ENCODE data around the gene ABCA3.

DNA sequence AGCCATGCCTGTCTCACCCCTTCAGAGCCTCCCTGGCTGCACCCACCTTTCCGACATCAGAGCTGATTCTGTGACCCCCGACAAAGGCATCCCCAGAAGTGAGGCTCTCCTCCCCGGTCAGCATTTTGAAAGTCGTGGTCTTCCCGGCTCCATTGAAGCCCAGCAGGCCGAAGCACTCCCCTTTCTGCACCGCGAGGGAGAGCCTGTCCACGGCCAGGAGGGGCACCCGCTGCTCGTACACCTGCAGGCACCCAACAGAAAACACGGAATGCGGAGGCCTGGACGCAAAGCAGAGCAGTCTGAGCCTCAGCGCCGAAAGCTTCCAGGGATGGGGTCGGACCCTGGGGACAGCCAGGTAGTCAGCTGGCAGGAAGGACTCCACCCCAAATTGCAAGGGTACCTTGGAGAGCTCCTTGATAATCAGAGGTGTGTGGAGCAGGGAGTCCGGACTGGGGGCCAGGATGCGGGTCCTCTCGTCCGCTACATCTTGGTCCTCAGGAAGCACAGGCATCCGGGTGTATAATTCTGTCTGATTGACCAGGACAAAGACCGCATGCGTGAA is 59.5 kb downstream of the ABCA3 start:
- TF ChIP-seq, protein P1, sequence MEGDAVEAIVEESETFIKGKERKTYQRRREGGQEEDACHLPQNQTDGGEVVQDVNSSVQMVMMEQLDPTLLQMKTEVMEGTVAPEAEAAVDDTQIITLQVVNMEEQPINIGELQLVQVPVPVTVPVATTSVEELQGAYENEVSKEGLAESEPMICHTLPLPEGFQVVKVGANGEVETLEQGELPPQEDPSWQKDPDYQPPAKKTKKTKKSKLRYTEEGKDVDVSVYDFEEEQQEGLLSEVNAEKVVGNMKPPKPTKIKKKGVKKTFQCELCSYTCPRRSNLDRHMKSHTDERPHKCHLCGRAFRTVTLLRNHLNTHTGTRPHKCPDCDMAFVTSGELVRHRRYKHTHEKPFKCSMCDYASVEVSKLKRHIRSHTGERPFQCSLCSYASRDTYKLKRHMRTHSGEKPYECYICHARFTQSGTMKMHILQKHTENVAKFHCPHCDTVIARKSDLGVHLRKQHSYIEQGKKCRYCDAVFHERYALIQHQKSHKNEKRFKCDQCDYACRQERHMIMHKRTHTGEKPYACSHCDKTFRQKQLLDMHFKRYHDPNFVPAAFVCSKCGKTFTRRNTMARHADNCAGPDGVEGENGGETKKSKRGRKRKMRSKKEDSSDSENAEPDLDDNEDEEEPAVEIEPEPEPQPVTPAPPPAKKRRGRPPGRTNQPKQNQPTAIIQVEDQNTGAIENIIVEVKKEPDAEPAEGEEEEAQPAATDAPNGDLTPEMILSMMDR (conservative IDR thresholded peaks at IDR 0.05) = no peak
- TF ChIP-seq ZFX (IDR thresholded peaks at IDR 0.05) = no peak

All from C4-2B (cell line).